Measurements from ENCODE around the gene TMEM150C.

The TMEM150C gene

DNA sequence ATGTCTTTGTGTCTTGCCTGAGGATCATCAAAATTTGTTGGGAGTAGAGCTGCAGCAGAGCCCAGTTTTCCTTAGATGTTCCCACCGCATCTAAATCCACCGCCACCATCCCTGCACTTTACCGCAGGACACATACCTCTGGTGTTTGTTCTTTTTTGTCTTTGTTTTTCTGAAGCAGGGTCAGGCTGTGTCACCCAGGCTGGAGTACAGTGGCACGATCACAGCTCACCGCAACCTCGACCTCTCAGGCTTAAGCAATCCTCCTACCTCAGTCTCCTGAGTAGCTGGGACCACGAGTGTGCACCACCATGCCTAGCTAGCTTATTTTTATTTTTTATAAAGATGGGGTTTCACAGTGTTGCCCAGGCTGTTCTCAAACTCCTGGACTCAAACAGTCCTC lies 126.8 kb downstream of the TMEM150C start:
- TF ChIP-seq, protein P1, sequence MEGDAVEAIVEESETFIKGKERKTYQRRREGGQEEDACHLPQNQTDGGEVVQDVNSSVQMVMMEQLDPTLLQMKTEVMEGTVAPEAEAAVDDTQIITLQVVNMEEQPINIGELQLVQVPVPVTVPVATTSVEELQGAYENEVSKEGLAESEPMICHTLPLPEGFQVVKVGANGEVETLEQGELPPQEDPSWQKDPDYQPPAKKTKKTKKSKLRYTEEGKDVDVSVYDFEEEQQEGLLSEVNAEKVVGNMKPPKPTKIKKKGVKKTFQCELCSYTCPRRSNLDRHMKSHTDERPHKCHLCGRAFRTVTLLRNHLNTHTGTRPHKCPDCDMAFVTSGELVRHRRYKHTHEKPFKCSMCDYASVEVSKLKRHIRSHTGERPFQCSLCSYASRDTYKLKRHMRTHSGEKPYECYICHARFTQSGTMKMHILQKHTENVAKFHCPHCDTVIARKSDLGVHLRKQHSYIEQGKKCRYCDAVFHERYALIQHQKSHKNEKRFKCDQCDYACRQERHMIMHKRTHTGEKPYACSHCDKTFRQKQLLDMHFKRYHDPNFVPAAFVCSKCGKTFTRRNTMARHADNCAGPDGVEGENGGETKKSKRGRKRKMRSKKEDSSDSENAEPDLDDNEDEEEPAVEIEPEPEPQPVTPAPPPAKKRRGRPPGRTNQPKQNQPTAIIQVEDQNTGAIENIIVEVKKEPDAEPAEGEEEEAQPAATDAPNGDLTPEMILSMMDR (conservative IDR thresholded peaks at IDR 0.05): no peak
- H3K27ac ChIP-seq: no peak overlapping the region

DNA sequence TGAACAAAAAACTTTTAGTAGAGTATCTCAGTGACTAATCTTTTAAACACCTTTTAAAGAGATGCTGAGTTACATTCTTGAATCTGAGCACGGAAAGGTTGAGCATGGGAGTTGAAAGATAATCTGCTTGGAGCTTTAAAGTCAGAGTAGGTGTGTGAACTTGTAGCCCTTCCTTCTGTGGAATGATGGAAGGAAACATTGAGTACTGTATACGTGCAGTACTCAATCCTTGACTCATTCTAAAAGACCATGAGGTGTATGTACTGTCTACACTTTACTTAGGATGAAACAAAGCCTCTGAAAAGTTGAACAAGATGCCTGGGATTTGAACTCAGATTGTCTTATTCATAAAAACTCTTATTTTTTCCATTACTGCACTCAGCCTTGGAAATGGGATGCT lies 128.0 kb downstream of the TMEM150C start:
- TF ChIP-seq, protein P1 (conservative IDR thresholded peaks at IDR 0.05): no peak
- no peak overlapping the region for H3K27ac ChIP-seq

All from VCaP (cell line).